Fibroblast of peridontal ligament (primary cell): Measurements from ENCODE around the gene SLC17A1.

Source experiments
- DNase-seq: peaks from one replicate; pipeline ENCODE4 v3.0.0-alpha.2; 2010; ENCODE audit errors: extremely low read depth

SLC17A1 gene

GRCh38 chr6:25831532-25832306 lies at the start of gene SLC17A1:
Gene SLC17A1, minus strand, starts transcription at chr6:25832052. Its CDS starts 1,495 bp downstream, at chr6:25830557.
- no peak for DNase-seq

GRCh38 chr6:25880601-25881000 lies 48.7 kb upstream of the SLC17A1 start:
- no peak for DNase-seq

GRCh38 chr6:25878721-25879322 lies 47.0 kb upstream of the SLC17A1 start:
- no peak for DNase-seq

- DNase-seq, result no peak
These were observed 44.2 kb upstream of the SLC17A1 start for GRCh38 chr6:25875926-25876602.

DNA sequence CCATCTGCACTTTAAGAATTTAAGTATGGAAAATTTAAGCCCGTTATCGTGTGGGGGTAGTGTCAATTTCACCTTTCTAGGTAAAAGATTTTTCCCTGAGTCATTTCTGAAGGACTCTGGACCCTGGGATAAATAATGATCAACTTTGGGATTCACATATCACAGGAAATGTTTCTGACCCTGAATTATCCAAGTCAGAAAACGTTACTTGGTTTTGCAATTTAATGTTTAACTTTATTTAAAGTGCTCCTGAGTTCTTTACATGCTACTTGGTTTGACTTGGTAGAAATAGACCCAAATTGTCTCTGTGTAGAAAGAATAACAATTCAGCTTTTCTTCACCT lies 43.7 kb upstream of the SLC17A1 start:
- DNase-seq, result no peak

DNA sequence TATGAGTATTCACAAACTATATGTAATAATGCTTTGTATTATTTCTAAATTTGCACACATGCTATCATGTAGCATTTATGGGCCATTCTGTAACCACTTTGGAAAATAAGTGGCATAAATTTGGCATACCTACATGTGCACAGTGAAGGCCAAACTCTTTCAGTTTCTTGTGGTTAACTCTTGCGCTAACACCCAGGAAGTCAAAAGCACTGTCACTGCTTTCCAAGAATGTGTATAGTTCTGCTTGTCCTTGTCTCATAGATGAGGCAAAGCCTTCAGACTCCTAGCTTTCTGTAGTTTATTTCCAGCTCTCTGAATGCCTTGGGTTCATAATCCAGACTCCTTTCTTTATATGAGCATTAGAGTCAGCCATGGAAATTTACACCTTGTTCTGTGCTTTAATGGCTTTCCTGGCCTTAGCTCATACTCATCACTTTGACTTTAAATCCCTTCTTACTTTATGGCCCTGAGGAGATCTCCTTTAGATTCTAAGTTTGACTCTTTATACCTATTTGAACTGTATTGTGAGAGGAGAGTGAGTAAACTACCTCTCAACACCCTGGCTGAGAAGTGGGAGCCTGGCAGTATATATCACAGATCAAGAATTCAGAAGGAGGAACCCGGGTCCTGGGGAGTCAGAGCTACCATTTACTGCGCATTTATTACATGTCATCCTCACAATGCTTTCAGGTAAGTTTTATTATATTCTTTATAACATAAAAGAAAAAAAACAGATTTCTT lies 43.1 kb upstream of the SLC17A1 start:
- no peak for DNase-seq

DNA sequence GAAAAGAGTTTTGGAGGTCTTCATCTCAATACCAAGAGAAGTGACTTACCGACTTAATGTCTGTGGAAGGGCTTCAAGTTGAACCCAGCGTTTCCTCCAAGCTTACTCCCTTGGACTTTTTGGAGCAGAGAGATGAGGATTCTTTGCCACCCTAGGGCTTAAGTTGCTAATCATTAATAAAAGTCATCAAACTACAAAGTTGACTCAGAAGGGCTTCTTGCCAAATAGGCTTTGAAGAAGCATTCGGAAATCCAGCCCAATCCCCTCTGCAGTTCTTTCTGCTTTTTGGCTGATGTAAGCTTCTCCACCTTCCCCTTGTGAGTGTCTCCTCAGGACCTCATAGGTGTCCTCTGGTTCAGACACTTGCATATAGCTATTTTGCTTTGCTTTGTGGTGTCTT lies 42.3 kb upstream of the SLC17A1 start, which contains the start of gene SLC17A3:
SLC17A3 (minus strand) TSS at position 126 of the 400 bp plus-strand sequence. CDS start 5,856 bp downstream, outside the sequence.
- no peak for DNase-seq

DNA sequence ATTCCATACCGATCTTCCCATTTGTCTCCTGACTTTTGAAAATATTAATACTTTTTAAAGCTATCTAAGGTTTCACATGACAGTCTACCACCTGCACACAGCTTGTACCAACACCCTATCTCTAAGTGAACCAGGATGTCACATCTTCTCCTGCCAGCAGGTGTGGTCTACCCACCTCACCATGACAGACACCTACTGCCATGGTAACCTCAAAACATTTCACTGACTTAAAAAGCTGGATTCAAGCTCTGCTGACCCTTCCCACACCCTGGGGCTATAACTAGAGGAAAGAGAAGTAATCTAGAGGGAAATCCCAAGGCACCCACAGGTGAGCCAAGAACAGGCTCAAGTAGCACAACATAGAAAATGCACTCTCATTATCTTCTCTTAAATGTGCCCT lies 41.0 kb upstream of the SLC17A1 start:
- DNase-seq, result no peak

DNA sequence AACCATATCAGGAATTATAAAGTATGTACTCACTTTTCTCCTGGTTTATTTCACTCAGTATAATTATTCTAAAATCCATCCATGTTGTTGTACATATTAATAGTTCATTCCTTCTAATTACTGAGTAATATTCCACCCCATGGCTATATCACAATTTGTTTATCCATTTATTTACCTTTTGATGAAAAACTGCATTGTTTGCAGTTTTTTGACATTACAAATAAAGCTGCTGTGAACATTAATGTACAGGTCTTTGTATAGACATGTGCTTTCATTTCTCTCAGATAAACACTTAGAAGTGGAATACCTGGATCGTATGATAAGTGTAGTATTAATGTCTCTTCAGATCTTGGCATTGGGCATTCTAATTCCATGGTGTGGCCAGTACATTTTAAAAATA lies 38.0 kb upstream of the SLC17A1 start:
- no peak for DNase-seq

DNA sequence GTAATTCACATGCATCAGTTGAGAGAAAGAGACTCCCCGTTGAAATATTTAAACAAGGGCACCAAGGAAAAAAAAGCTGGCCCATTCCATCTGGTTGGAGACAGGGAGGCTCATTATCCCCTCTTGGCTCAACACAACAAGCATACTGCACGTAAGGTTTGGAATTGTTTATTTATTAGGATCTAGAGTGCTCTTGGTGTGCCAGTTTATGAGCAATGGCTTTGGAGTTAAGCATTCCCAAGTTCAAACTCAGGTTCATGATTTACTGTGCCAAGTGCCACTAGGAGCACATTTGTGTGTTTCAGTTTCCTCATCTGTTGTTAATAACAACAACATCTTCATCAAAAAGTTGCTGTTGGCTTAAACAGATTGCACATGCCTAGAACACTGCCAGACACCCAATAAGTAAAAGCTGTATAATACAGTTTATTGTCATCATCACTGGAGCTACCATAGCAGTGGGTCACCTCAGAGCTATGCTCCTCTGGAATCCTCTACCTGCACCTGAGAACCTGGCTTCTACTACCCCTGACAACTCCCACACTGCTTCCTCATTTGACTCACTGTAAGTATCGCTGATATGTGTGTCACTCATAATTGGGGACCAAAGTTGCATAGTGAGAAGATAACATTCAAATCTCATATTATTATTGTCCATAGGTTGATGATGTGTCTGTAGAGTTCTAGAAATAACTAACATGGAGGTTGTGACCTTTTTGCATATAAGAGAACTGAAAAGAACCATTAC lies 36.8 kb upstream of the SLC17A1 start:
- DNase-seq, result no peak

- DNase-seq, result no peak
These were observed 34.2 kb upstream of the SLC17A1 start for GRCh38 chr6:25866011-25866410.

DNA sequence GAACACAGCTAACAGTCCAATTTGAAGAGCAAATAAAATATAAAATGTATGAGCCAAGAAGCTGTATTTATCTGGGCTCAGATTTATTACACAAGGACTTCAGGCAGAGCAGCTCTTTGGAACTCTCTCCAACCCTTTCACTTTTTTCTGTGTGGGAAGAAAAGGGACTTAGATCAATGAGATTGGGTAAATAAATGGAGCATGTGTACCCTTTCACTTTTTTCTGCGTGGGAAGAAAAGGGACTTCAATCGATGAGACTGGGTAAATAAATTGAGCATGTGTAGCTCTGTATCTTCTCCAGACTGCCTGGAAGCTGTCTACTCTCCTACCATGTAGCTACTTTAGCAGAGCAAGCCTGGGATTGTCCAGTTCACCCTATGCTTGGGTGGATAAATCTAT lies 31.5 kb upstream of the SLC17A1 start:
- DNase-seq, result no peak

GRCh38 chr6:25862199-25862598 lies 30.3 kb upstream of the SLC17A1 start:
- no peak for DNase-seq

DNA sequence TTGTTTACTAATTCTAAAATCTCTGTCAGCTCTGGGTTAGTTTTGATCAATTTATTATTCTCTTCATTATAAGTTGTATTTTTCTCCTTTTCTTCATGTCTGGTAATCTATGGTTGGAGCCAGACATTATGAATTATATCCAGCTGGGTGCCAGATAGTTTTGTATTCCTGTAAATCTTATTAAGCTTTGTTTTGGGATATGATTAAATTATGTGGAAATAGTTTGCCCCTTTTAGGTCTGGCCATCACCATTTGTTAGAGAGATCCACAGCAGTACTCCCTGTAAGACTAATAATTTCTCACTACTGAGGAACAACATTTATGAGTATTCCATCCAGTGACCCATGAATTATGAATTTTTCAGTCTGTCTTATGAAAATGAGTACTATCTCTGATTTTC lies 20.9 kb upstream of the SLC17A1 start:
- DNase-seq, result no peak

GRCh38 chr6:25851961-25852360 lies 20.1 kb upstream of the SLC17A1 start:
- DNase-seq, result no peak

DNA sequence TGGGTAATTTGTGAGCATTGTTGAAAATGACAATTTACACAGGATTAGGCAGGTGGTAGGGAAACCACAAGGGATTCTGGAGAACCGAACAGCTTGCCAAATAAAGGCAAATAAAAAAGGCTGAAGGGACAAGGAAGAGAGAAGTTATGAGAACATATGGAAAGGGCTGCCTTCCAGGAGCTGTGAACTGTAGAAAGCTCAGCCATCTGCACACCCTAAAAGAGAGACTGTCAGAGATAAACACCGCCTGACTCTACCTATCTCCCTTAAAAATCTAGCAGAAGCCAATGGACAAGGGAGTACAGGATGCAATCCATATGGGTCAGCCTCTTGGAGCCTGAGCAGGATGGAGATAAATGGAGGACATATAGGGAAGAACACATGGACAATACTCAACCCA lies 12.7 kb upstream of the SLC17A1 start:
- no peak for DNase-seq

- no peak for DNase-seq
These were observed 10.7 kb upstream of the SLC17A1 start for GRCh38 chr6:25842526-25842925.

DNA sequence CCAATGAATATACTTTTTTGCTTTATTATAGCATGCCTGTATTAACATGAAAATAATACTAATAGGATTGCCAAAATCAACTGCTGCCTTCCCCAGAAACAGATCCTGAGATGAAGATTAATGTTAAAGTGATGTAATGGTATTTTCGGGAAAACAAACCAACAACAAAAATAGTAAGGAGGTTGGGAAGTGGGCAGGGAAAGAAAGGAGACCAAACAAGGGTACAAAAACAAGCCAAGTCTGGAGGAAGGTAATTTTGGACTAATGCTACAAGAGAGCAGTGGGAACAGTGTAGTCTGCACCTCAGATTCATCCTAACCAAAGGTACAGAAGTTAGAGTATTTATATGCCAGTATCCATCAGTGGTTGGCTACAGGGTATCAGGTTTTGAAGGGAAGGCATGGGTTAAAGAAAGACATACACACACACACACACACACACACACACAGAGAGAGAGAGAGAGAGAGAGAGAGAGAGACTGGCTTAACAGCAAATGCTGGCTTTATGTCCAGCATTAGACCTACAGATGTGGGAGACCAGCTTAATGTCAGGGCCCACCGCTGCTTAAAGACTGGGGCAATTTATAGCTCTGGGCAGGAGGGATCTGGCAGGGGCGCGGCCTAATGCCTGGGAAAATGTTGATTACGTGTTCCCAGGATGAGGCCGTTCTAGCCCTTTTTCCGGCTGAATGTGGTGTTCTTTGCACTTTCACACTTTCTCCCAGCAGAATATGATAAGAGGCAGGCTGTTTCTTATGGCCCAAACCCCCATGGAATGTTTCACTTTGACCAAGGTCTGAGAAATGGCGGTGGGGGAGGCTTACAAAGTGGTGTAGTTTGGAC lies 3.8 kb upstream of the SLC17A1 start:
- DNase-seq, result no peak

DNA sequence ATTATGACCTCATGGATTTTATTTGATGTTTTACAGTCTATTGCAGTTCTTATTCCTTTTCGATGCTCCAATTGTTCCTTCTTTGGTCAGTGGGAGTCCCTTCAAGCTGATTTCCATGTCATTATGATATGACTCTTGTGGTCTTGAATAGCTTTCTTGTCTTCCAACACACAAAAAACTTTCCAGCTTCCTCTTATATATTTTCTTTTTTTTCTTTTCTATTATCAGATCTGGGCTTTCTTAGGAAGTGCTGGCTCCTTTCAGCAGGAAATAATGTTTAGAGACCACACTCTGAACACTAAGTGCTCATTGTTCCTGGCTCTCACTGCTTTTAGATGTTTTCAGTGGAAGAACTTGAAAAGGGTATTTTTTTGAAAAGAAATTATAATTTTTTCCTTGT lies 3.1 kb upstream of the SLC17A1 start:
- no peak for DNase-seq

DNA sequence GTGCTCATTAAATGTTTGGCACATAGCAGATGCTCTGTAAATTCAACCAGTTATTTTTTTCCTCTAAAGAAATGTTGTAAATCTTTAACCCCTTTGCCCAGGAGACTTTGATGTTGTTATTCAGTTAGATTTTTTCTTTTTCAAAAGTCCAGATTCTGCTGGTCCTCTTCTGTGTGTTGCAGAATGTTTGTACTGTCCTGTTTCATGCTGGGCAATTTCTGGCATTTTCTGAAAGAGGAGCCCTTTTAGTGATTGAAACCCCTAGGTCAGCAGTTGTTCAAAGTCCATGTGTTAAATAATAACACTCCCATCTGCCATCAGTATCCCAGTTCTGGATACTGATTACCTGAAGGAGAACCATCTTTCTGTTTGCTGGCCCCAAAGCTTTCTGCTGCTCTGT lies 1.3 kb upstream of the SLC17A1 start:
- DNase-seq, result no peak

GRCh38 chr6:25832670-25833069 lies 818 bp upstream of the SLC17A1 start:
- DNase-seq, result no peak
